ENCODE results near the gene CCDC81. TPM values are rescaled to one million over a fixed set of nuclear protein-coding genes. Genes with fewer than 3 reads are reported as not detected.

CCDC81 gene
- total and polyA plus RNA-seq, 4 experiments from 2014 or later, result 0.20 to 1.5 (median 0.90) TPM; not detected in 1

DNA sequence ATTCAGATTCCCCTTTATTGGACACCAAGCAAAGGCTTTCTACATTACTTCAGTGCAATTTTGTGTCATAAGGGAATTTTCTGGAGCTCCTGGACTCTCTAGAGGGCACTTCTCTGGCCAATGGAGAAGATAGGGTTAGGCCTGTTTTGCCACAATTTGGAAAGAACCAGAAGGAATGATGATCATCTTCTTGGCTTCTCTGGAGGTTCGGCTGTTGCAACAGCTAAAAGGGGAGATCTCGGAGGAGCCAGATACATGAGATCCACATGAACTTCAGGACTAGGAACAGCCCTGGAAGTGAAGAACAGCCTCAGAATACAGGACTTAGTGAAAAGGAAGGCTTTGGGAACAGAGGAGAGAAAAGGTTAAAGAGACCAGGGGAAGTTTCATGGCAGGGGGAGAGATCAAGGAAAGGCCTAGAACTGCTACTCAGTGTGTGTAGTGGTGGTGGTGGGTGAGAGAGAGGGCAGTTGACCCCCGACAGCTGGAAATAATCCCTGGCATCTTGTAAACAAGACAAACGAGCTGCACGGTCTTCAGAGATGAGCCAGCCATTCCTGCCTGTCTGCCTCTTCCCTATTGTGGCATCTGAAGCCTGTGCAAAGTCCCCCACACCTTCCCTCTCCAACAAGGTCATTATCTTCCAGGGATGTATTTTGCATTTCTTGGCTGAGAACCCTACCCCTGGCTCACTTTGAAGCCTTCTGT, 83.8 kb downstream of the CCDC81 start:
- Mint-ChIP-seq H3K27me3 (no peaks in the 10 kb centered on the region), H3K27ac (peak overlapping the region in 1 of 7 donors; percentile 54), H3K4me3 (no peak overlapping the region), H3K36me3 (no peaks in the 10 kb centered on the region), H3K9me3 (no peaks in the 10 kb centered on the region), H3K4me1 (peaks cover 1 to 7% (median 6%) of the 10 kb centered on the region in 4 donors)
- no peak for DNase-seq
- Histone ChIP-seq H3K27ac (ENCODE audit: low read depth, low read length) (no peak overlapping the region), H3K9me3 (ENCODE audit: control insufficient read depth in 1 of 2, low read length in 2 of 2) (no peaks in the 10 kb centered on the region), H3K4me1 (ENCODE audit: insufficient read depth, low read length) (no peaks in the 10 kb centered on the region), H3K4me3 (ENCODE audit: low read length in 2 of 2) (no peak overlapping the region), H3K36me3 (ENCODE audit: insufficient read depth, low read length) (no peaks in the 10 kb centered on the region), H3K27me3 (ENCODE audit: insufficient read depth, low read length) (no peaks in the 10 kb centered on the region)
- intact Hi-C loops (cut with micrococcal nuclease), result loop anchor here (5.0 kb wide), 1 partner anchor 601 kb away; the partner anchor contains the start of gene CCDC83
- ChIA-PET CTCF (ENCODE audit: partially characterized antibody) (interaction anchor here (0.7 to 2.7 kb wide), 5 partner anchors 10 to 604 kb away, joined by 3 to 17 read pairs (median 3); partner anchors contain the start of gene CCDC83), POLR2A (ENCODE audit: partially characterized antibody) (no interaction called here)

DNA sequence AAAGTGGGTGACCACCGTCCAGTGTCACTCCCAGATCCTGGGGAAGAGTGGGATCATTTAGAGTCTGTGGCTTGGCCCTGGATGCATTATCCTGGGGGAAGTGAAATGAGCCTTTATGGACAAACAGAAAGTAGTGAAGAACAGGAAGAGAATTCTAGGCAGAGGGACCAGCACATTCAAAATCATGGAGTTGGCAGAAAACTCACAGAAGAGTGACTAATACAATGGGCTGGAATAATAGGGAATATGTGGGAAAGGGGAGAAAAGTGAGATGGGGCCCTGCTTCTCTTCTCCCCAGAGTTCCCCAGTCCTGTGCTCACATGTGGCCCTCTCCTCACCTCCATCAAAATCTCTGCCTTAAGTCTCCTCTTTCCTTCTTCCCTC, 84.3 kb downstream of the CCDC81 start:
- Mint-ChIP-seq H3K27me3 (no peaks in the 10 kb centered on the region), H3K9me3 (no peaks in the 10 kb centered on the region), H3K36me3 (no peaks in the 10 kb centered on the region), H3K4me3 (no peak overlapping the region), H3K27ac (no peak overlapping the region), H3K4me1 (peaks cover 1 to 7% (median 6%) of the 10 kb centered on the region in 4 donors)
- H3K4me3 ChIP-seq (ENCODE audit: low read length in 2 of 2), result no peak overlapping the region
- POLR2A ChIA-PET (ENCODE audit: partially characterized antibody), result no interaction called here
- H3K36me3 ChIP-seq (ENCODE audit: insufficient read depth, low read length), result no peaks in the 10 kb centered on the region
- DNase-seq, result no peak
- no peaks in the 10 kb centered on the region for H3K9me3 ChIP-seq (ENCODE audit: control insufficient read depth in 1 of 2, low read length in 2 of 2)
- intact Hi-C loops (cut with micrococcal nuclease), result loop anchor here (5.0 kb wide), 1 partner anchor 602 kb away; the partner anchor contains the start of gene CCDC83
- H3K4me1 ChIP-seq (ENCODE audit: insufficient read depth, low read length), result no peaks in the 10 kb centered on the region
- H3K27me3 ChIP-seq (ENCODE audit: insufficient read depth, low read length), result no peaks in the 10 kb centered on the region
- CTCF ChIA-PET (ENCODE audit: partially characterized antibody), result interaction anchor here (0.7 kb wide), 1 partner anchor 17 kb away, joined by 3 read pairs; no protein-coding TSS in a partner anchor
- no peak overlapping the region for H3K27ac ChIP-seq (ENCODE audit: low read depth, low read length)

DNA sequence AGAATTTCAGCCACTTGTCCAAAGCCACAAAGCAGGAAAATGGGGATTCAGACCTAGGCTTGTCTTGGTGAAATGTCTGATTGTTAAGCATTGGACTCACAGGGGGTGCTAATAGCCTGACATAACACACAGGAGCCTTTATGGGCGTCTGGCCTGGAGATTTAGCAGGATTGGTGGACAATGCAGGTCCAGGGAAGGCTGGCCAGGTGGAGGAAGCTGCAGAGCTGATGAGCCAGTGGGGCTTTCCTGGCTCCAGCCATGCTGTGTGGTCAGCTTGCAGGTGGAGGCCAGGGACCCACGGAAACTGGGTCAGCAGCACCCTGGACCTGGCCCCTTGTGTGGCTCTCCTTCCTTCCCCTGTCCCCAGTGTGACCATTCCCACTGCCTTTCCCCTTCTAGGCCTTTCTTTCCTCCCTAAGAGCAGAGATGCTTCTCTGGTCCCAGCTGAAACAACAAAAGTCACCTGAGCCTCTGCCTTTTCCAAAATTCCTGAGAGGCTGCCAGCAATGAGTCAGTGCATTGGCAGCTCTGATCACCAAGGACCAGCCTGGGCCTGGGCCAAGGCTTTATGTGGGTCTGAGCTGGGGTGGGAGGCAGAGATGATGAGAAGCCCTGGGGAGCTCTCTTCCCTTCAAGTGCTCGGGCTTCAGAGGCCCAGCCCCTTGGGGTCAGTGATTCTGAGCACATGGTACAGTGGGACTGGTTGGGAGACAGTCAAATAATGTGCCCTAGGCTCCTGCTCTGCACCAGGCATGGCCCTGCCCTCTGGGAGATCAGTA, 85.2 kb downstream of the CCDC81 start:
- Mint-ChIP-seq H3K27ac (no peak overlapping the region), H3K36me3 (no peaks in the 10 kb centered on the region), H3K27me3 (no peaks in the 10 kb centered on the region), H3K4me3 (no peak overlapping the region), H3K4me1 (peaks cover 1 to 7% (median 6%) of the 10 kb centered on the region in 4 donors), H3K9me3 (no peaks in the 10 kb centered on the region)
- H3K4me3 ChIP-seq (ENCODE audit: low read length in 2 of 2), result no peak overlapping the region
- H3K27ac ChIP-seq (ENCODE audit: low read depth, low read length), result no peak overlapping the region
- no peaks in the 10 kb centered on the region for H3K4me1 ChIP-seq (ENCODE audit: insufficient read depth, low read length)
- no peak for DNase-seq
- intact Hi-C loops (cut with micrococcal nuclease), result loop anchor here (5.0 kb wide), 1 partner anchor 603 kb away; the partner anchor contains the start of gene CCDC83
- ChIA-PET POLR2A (ENCODE audit: partially characterized antibody) (no interaction called here), CTCF (ENCODE audit: partially characterized antibody) (interaction anchor here (2.0 kb wide), 1 partner anchor 11 kb away, joined by 6 read pairs; no protein-coding TSS in a partner anchor)
- H3K27me3 ChIP-seq (ENCODE audit: insufficient read depth, low read length), result no peaks in the 10 kb centered on the region
- H3K9me3 ChIP-seq (ENCODE audit: control insufficient read depth in 1 of 2, low read length in 2 of 2), result no peaks in the 10 kb centered on the region
- no peaks in the 10 kb centered on the region for H3K36me3 ChIP-seq (ENCODE audit: insufficient read depth, low read length)

DNA sequence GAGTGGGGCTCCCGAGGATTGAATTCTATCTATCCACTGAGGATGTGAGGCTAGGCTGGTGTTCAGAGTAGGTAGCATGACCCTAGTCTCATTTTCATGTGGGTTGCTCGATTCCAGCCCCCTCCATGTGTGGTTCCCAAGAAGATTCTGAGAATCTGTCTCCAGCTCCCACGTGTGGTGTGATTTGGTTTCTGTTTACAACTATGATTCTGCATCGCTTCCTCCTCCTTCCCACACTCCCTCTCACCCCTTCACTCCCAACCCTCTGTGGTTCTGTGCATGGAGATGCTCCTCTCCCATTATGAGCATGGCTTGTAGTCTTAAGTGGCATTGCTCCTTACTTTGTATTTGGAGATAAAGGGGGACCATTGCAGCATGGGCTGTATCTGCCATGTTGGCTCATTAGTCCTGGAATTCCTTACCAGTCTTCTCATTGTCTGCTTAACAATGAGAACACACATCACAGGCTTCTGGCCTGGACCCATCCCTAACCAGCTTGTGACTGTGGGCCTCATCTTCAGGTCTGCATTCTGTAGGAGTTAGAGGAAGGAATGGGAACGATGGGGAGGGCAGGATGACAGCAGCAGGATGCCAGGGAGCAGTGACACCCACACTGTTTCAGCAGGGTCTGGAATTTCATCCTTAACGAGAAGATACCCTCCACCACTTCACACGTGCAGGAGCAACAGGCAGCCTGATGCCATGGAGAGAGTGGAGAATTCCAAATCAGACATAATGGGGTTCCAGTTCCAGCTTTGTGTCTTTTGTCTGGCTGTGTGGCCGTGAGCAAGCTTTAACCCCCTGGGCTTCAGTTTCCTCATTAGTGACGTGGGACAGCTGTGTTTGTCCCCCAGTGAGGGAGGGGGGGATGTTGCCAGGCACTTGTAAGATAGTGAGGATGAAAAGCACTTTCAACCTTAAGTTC, 86.0 kb downstream of the CCDC81 start:
- no peaks in the 10 kb centered on the region for H3K9me3 Mint-ChIP-seq
- no peak overlapping the region for H3K4me3 Mint-ChIP-seq
- Histone ChIP-seq H3K4me3 (ENCODE audit: low read length in 2 of 2) (no peak overlapping the region), H3K27me3 (ENCODE audit: insufficient read depth, low read length) (no peaks in the 10 kb centered on the region), H3K27ac (ENCODE audit: low read depth, low read length) (no peak overlapping the region), H3K36me3 (ENCODE audit: insufficient read depth, low read length) (no peaks in the 10 kb centered on the region), H3K9me3 (ENCODE audit: control insufficient read depth in 1 of 2, low read length in 2 of 2) (no peaks in the 10 kb centered on the region), H3K4me1 (ENCODE audit: insufficient read depth, low read length) (no peaks in the 10 kb centered on the region)
- DNase-seq, result no peak
- ChIA-PET POLR2A (ENCODE audit: partially characterized antibody) (no interaction called here), CTCF (ENCODE audit: partially characterized antibody) (interaction anchor here (1.6 to 2.0 kb wide), 2 partner anchors 12 to 359 kb away, joined by 3 to 6 read pairs; no protein-coding TSS in a partner anchor)
- intact Hi-C loops (cut with micrococcal nuclease), result no loop called here
- H3K27me3 Mint-ChIP-seq, result no peaks in the 10 kb centered on the region
- H3K36me3 Mint-ChIP-seq, result no peaks in the 10 kb centered on the region
- H3K27ac Mint-ChIP-seq, result peak overlapping the region in 1 of 7 donors; percentile 18
- peaks cover 1 to 7% (median 6%) of the 10 kb centered on the region in 4 donors for H3K4me1 Mint-ChIP-seq

DNA sequence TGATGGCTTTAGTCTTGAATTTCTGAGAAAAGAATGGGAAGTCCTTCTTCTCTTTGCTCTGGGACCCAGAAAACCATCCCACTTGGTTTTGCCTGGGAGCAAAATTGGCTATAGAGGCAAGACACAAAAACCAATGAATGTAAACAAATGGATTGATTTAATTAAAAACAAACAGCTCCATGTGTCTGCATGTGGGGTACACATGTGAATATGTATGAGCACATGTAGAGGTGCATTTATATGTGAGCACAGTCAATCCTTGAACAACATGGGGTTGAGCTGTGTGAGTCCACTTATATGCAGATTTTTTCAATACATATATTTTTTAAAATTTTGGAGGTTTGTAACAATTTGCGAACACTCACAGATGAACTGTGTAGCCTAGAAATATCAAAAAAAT, 87.2 kb downstream of the CCDC81 start:
- POLR2A ChIA-PET (ENCODE audit: partially characterized antibody), result no interaction called here
- CTCF ChIA-PET (ENCODE audit: partially characterized antibody), result interaction anchor here (1.6 kb wide), 1 partner anchor 358 kb away, joined by 3 read pairs; no protein-coding TSS in a partner anchor
- H3K9me3 ChIP-seq (ENCODE audit: control insufficient read depth in 1 of 2, low read length in 2 of 2), result no peaks in the 10 kb centered on the region
- H3K4me3 Mint-ChIP-seq, result no peak overlapping the region
- no peaks in the 10 kb centered on the region for H3K4me1 ChIP-seq (ENCODE audit: insufficient read depth, low read length)
- no peak overlapping the region for H3K4me3 ChIP-seq (ENCODE audit: low read length in 2 of 2)
- no peaks in the 10 kb centered on the region for H3K36me3 ChIP-seq (ENCODE audit: insufficient read depth, low read length)
- DNase-seq, result no peak
- H3K27ac Mint-ChIP-seq, result no peak overlapping the region
- no peaks in the 10 kb centered on the region for H3K27me3 ChIP-seq (ENCODE audit: insufficient read depth, low read length)
- no peak overlapping the region for H3K27ac ChIP-seq (ENCODE audit: low read depth, low read length)
- no peaks in the 10 kb centered on the region for H3K27me3 Mint-ChIP-seq
- intact Hi-C loops (cut with micrococcal nuclease), result no loop called here
- peaks cover 0 to 2% (median 0%) of the 10 kb centered on the region in 4 donors for H3K4me1 Mint-ChIP-seq
- no peaks in the 10 kb centered on the region for H3K36me3 Mint-ChIP-seq
- H3K9me3 Mint-ChIP-seq, result no peaks in the 10 kb centered on the region

DNA sequence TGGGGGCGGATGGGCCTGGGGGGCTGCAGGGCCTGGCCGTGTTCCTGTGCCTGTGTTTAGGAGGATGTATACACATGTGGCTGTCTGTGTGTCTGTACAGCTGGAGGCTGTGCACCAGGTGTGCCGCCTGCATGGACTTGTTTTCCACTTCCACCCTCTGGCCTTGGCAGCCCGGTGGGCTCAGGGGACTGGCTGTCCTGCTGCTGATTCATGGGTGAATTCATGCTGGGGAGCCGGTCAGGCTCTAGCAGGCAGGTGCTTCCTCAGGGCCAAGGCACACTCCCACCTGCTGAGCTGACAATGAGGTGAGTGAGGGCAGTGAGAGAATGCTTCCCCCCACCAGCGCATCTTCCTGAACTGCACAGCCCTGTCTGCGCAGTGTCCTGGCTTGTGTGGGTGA, 88.4 kb downstream of the CCDC81 start:
- Histone ChIP-seq H3K27me3 (ENCODE audit: insufficient read depth, low read length) (no peaks in the 10 kb centered on the region), H3K27ac (ENCODE audit: low read depth, low read length) (no peak overlapping the region), H3K4me1 (ENCODE audit: insufficient read depth, low read length) (no peaks in the 10 kb centered on the region), H3K9me3 (ENCODE audit: control insufficient read depth in 1 of 2, low read length in 2 of 2) (no peaks in the 10 kb centered on the region), H3K4me3 (ENCODE audit: low read length in 2 of 2) (no peak overlapping the region), H3K36me3 (ENCODE audit: insufficient read depth, low read length) (no peaks in the 10 kb centered on the region)
- H3K9me3 Mint-ChIP-seq, result no peaks in the 10 kb centered on the region
- no peaks in the 10 kb centered on the region for H3K36me3 Mint-ChIP-seq
- DNase-seq, result no peak
- H3K4me3 Mint-ChIP-seq, result no peak overlapping the region
- no peak overlapping the region for H3K27ac Mint-ChIP-seq
- intact Hi-C loops (cut with micrococcal nuclease), result no loop called here
- peaks cover 0 to 2% of the 10 kb centered on the region in 2 donors for H3K27me3 Mint-ChIP-seq
- peaks cover 0 to 2% (median 0%) of the 10 kb centered on the region in 4 donors for H3K4me1 Mint-ChIP-seq
- CTCF ChIA-PET (ENCODE audit: partially characterized antibody), result interaction anchor here (0.9 kb wide), 1 partner anchor 13 kb away, joined by 3 read pairs; no protein-coding TSS in a partner anchor
- POLR2A ChIA-PET (ENCODE audit: partially characterized antibody), result no interaction called here
